Caki2 (cell line): Measurements from ENCODE around the gene HSD11B2. TPM values are rescaled to one million over a fixed set of nuclear protein-coding genes. Genes with fewer than 3 reads are reported as not detected.

Experiments
- DNase-seq: peaks from one replicate; pipeline ENCODE4 v3.0.0-alpha.2; 2015; ENCODE audit warnings: low read depth
- in situ Hi-C: cut with HindIII; loops from 2 replicates; pipeline ENCODE4 v1.10.0; 2016; ENCODE audit warnings: low sequenced_read_pairs, low pct_unique_long_range_greater_than_20kb, mixed read lengths
- total RNA-seq: library from RNA; depleted of rRNA; stranded (reverse); fragments of >200 nt; shearing (Covaris generic); gene quantifications from 2 replicates; pipeline ENCODE4 v1.2.3, GENCODE V29; 2014; ENCODE audit warnings: low replicate concordance

The HSD11B2 gene
- total RNA-seq, 1 experiment from 2014 or later = not detected

DNA sequence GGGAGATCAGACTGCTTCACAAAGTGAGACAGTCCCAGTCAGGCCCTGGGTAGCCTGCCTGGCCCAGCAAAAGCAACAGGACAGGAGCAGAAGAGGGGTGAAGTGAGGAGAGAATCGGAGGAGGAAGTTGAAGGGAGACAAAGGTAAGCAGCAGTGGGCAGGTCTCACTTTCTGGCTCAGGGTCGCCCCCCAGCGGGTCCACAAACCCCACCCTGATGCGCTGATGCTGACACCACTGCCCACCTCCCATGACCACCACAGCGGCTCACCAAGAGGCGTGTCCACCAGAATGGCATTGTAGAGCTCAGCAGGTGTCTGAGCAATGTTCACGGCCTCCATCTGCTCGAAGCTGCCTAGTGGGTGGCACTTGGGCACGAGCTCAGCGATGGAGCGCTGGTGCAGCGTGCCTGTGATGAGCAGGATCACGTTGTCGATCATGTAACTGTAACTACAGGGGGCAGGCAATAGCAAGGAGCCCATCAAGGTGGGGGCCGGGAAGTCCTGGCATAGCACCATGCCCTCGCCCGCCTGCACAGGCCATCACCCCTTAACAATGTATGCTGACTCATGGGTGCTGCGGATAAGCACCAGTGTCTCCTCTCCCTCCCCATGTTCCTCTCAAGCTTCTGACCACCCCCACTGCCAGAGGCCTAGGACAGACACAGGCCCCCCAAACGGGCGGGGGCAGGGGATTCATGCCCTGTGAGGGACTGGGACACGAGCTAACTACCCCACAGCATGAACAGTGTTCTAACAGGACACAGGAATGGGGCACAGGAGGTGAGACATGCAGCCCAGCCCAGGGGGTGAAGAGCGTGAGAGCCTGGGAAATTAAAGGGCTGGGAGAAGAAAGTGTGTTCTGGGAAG lies 13.6 kb downstream of the HSD11B2 start:
- DNase-seq = no peak
- in situ Hi-C loops = no loop called here

- in situ Hi-C loops = no loop called here
- no peak for DNase-seq
These were observed 14.2 kb downstream of the HSD11B2 start for GRCh38 chr16:67445126-67445426.

- no peak for DNase-seq
- in situ Hi-C loops = no loop called here
These were observed 14.6 kb downstream of the HSD11B2 start for GRCh38 chr16:67445441-67445912.

- in situ Hi-C loops = no loop called here
- no peak for DNase-seq
These were observed 15.3 kb downstream of the HSD11B2 start for GRCh38 chr16:67445913-67446907.

- no peak for DNase-seq
- in situ Hi-C loops = no loop called here
These were observed 16.1 kb downstream of the HSD11B2 start for GRCh38 chr16:67446968-67447507.

DNA sequence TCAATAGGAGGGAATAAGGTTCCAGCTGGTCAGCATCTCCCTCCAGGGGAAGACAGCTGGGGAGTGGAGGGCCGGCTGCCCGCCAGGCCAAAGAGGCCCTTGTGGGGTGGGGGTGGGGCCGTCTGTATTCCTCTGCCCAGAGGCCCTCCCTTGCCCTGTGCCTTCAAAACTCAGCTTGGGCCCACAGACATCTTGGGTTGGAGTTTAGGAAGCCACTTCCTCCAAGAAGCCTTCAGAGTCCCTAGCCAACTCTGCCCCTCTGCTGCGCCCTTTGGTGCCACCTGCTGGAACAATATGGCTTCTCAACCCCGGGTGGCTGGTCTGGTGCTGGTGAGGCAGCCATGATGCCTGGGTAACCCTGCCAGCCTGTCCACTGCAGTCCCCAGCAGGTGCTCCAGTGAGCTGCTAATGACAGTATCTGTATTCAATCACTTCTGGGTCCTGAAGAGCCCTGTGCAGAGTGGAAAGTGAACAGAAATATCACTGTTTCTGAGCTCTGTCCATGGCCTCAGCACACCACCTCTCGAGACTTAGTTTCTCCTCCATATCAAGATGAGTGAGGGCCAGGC lies 16.7 kb downstream of the HSD11B2 start:
- in situ Hi-C loops = no loop called here
- no peak for DNase-seq

GRCh38 chr16:67448580-67448979 lies 17.7 kb downstream of the HSD11B2 start:
- in situ Hi-C loops = no loop called here
- no peak for DNase-seq

DNA sequence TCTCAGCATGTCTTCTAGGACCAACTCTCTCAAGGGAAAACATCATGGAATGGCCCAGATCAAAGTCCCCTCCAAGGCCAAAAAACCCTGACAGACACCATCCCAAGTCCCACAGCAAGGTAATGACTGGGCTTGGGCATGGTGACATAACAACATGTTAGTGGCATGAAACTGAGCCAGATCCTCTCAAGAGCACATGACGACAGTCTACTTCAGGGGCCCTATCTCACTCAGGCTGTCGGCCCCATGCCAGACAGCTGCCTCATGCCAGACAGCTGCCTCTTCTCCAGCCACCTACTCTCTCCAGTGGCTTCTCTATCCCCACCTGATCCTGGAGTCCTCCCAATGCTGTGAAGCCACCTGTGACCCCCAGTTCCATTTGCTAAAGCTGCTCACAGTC lies 18.4 kb downstream of the HSD11B2 start:
- in situ Hi-C loops = no loop called here
- DNase-seq = no peak

GRCh38 chr16:67449739-67450138 lies 18.8 kb downstream of the HSD11B2 start:
- in situ Hi-C loops = no loop called here
- no peak for DNase-seq

GRCh38 chr16:67451061-67451703 lies 20.3 kb downstream of the HSD11B2 start:
- in situ Hi-C loops = no loop called here
- no peak for DNase-seq

GRCh38 chr16:67451704-67452435 lies 20.9 kb downstream of the HSD11B2 start:
- no peak for DNase-seq
- in situ Hi-C loops = no loop called here

GRCh38 chr16:67454104-67454503 lies 23.2 kb downstream of the HSD11B2 start:
- no peak for DNase-seq
- in situ Hi-C loops = no loop called here

- in situ Hi-C loops = no loop called here
- DNase-seq = no peak
These were observed 23.9 kb downstream of the HSD11B2 start for GRCh38 chr16:67454852-67455251.

- in situ Hi-C loops = no loop called here
- no peak for DNase-seq
These were observed 25.6 kb downstream of the HSD11B2 start for GRCh38 chr16:67456391-67457081.

GRCh38 chr16:67457611-67458010 lies 26.7 kb downstream of the HSD11B2 start:
- in situ Hi-C loops = no loop called here
- no peak for DNase-seq

DNA sequence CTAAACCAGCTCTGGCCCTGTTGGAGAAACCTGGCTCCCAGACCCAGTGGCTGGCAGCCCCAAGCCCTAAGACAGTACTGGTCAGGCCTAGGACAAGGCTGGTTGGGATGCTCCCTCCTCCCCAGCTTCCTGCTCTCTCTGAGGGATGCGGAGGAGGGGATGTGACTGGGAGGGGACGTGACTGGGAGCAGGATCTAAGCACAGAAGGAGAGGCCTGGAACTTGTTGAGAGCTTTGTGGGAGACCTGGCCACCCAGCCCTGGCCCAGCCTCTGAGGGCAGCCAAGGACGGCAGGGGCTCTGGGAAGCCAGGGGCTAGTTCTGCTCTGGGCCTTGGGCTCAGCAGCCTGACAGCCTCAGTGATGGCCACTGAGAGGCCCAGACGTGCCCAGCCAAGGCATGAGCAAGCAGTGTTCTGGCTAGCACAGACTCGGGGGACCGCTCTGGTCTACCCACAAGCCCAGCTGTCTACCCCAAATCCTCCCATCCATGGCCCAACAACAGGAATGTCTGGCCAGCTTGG lies 27.3 kb downstream of the HSD11B2 start:
- in situ Hi-C loops = no loop called here

More for the DNA sequence above, 27.3 kb downstream of the HSD11B2 start:
- no peak for DNase-seq
